HepG2 (cell line): ENCODE results near the gene NUP54. TPM values are rescaled to one million over a fixed set of nuclear protein-coding genes. Genes with fewer than 3 reads are reported as not detected.

Experiments used
- AKNA ChIP-seq: sonication (generic); formaldehyde crosslinking; IDR thresholded peaks from 2 replicates; pipeline ENCODE4 v1.4.0; 2020; ENCODE audit warnings: missing genetic modification reagents, borderline replicate concordance
- ATAD3A ChIP-seq: sonication (generic); formaldehyde crosslinking; IDR thresholded peaks from 2 replicates; pipeline ENCODE4 v1.4.0; 2020; ENCODE audit warnings: missing genetic modification reagents
- FOSL2 ChIP-seq: sonication (generic); formaldehyde crosslinking; IDR thresholded peaks from 2 replicates; pipeline ENCODE4 v1.4.0; 2020; ENCODE audit warnings: missing genetic modification reagents
- HDAC2 ChIP-seq: sonication (generic); formaldehyde crosslinking; IDR thresholded peaks from 2 replicates; pipeline ENCODE4 v1.4.0; 2020; ENCODE audit warnings: missing genetic modification reagents
- HINFP ChIP-seq: sonication (generic); formaldehyde crosslinking; IDR thresholded peaks from 2 replicates; pipeline ENCODE4 v1.4.0; 2020; ENCODE audit warnings: low read depth, mild to moderate bottlenecking, missing genetic modification reagents
- HIVEP1 ChIP-seq: sonication (generic); formaldehyde crosslinking; IDR thresholded peaks from 2 replicates; pipeline ENCODE4 v1.4.0; 2020; ENCODE audit warnings: mild to moderate bottlenecking, missing genetic modification reagents
- ISX ChIP-seq: sonication (generic); formaldehyde crosslinking; conservative IDR thresholded peaks from 2 replicates; pipeline ENCODE4 v1.5.0; 2020; ENCODE audit warnings: missing genetic modification reagents
- SALL1 ChIP-seq: sonication (generic); formaldehyde crosslinking; IDR thresholded peaks from 2 replicates; pipeline ENCODE4 v1.8.0; 2022; ENCODE audit warnings: mild to moderate bottlenecking, missing genetic modification reagents
- SNAPC2 ChIP-seq: sonication (generic); formaldehyde crosslinking; IDR thresholded peaks from 2 replicates; pipeline ENCODE4 v1.8.1; 2022; ENCODE audit warnings: mild to moderate bottlenecking, missing genetic modification reagents
- STAG1 ChIP-seq: sonication (generic); formaldehyde crosslinking; IDR thresholded peaks from 2 replicates; pipeline ENCODE4 v1.4.0; 2020; ENCODE audit warnings: missing genetic modification reagents
- ZBTB3 ChIP-seq: sonication (generic); formaldehyde crosslinking; IDR thresholded peaks from 2 replicates; pipeline ENCODE4 v1.4.0; 2020; ENCODE audit warnings: low read depth, mild to moderate bottlenecking, moderate library complexity, missing genetic modification reagents, borderline replicate concordance
- ZNF530 ChIP-seq: sonication (generic); formaldehyde crosslinking; IDR thresholded peaks from 2 replicates; pipeline ENCODE4 v1.5.0; 2020; ENCODE audit warnings: low read depth, mild to moderate bottlenecking, missing genetic modification reagents
- ZNF615 ChIP-seq: sonication (generic); formaldehyde crosslinking; IDR thresholded peaks from 2 replicates; pipeline ENCODE4 v1.5.0; 2020; ENCODE audit warnings: mild to moderate bottlenecking, missing genetic modification reagents, borderline replicate concordance
- polyA plus RNA-seq, 8 experiments: library from polyadenylated mRNA; depleted of rRNA in 3 of 8; stranded (reverse) in 7 of 8; unstranded in 1 of 8; fragments of >200 nt; fragmentation: Illumina TruSeq in 4 of 8; extraction: Trizol in 4 of 8; gene quantifications; 2 replicates each; pipeline versions ENCODE4 v1.2.1 to v1.2.3, GENCODE V29; 2011 to 2016; ENCODE audit warnings: low read depth in 4 of 8, missing spikeins in 1 of 8, mixed read lengths in 1 of 8; ENCODE audit not compliant: insufficient read depth in 1 of 8
- total RNA-seq, 5 experiments: library from RNA; depleted of rRNA; stranded (reverse); fragments of >200 nt; fragmentation: Illumina TruSeq; extraction: Trizol; gene quantifications; 2 replicates each; pipeline ENCODE4 v1.2.3, GENCODE V29; 2016; ENCODE audit warnings: low read depth in 1 of 5
- TF ChIP-seq, protein P1 (sequence below): sonication (generic); formaldehyde crosslinking; IDR thresholded peaks from 2 replicates; pipeline ENCODE4 v1.5.1; 2020; ENCODE audit warnings: mild to moderate bottlenecking, missing genetic modification reagents, moderate library complexity
- TF ChIP-seq, protein P2 (sequence below): IDR thresholded peaks from 2 replicates; pipeline ENCODE4 v1.6.1; 2016
- TF ChIP-seq, protein P3 (sequence below): sonication (generic); formaldehyde crosslinking; IDR thresholded peaks from 2 replicates; pipeline ENCODE4 v1.5.0; 2020; ENCODE audit warnings: mild to moderate bottlenecking, missing genetic modification reagents

The NUP54 gene
- total and polyA plus RNA-seq, 2 of the 13 experiments (the other 11 are each of a cell fraction or from before 2014, with no cell fraction given): 36.1 to 69.3 TPM

DNA sequence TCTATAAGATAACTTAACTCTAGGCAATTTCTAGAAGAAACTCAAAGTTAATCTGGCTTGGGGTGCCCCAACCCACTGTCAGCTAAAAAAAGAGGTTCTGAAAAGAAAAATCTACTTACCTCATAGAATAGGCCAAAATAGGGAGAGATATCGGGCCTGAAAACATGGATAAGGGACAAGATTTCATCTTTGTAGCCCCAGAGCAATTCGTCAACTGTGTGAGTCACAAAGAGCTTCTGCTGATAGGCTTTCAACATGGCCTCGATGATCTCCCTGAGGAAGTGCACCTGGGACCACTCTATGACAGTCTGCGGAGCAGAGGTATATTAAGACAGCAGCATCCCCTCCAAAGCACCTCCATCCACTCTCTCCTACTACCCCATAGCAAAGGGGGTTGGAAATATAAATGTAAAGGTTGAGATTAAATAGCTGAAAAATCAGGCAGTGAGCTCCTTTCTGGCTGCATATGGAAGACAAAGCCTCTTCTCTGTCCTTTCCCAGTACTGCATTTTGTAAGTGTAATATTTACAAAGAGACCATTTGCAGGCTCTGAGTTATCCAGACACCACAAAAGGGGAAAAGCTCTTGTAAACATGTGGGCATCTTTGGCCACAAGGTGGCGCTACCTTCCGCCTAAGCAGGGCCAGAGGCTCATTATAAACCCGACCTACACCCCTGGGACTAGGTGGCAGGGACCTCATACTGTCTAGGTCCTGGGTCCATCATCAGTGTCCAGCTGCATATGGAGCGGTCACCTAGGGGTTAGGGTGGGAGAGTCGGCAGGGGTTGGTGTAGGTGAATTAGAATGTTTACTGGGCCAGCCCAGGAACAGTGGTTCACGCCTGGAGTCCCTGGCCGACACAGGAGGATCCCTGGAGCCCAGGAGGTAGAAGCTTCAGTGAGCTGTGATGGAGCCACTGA lies 31.5 kb upstream of the NUP54 start (continued):
- TF ChIP-seq FOSL2 (CRISPR knock-in tag): 0 out of 2 replicates have a peak, but pooled peaks have one; percentile 5
- no peak for TF ChIP-seq ZNF615 (CRISPR knock-in tag)
- TF ChIP-seq SNAPC2: no peak
- peak; percentile 36 for TF ChIP-seq SALL1 (CRISPR knock-in tag)
- no peak for TF ChIP-seq HDAC2
- no peak for TF ChIP-seq HINFP
- TF ChIP-seq ZBTB3 (CRISPR knock-in tag): no peak
- TF ChIP-seq HIVEP1 (CRISPR knock-in tag): no peak
- TF ChIP-seq ATAD3A (CRISPR knock-in tag): no peak
- TF ChIP-seq, protein P1, sequence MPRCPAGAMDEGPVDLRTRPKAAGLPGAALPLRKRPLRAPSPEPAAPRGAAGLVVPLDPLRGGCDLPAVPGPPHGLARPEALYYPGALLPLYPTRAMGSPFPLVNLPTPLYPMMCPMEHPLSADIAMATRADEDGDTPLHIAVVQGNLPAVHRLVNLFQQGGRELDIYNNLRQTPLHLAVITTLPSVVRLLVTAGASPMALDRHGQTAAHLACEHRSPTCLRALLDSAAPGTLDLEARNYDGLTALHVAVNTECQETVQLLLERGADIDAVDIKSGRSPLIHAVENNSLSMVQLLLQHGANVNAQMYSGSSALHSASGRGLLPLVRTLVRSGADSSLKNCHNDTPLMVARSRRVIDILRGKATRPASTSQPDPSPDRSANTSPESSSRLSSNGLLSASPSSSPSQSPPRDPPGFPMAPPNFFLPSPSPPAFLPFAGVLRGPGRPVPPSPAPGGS (CRISPR knock-in tag): no peak
- TF ChIP-seq AKNA (CRISPR knock-in tag): no peak
- TF ChIP-seq, protein P2, sequence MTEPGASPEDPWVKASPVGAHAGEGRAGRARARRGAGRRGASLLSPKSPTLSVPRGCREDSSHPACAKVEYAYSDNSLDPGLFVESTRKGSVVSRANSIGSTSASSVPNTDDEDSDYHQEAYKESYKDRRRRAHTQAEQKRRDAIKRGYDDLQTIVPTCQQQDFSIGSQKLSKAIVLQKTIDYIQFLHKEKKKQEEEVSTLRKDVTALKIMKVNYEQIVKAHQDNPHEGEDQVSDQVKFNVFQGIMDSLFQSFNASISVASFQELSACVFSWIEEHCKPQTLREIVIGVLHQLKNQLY (CRISPR knock-in tag): no peak
- TF ChIP-seq, protein P3, sequence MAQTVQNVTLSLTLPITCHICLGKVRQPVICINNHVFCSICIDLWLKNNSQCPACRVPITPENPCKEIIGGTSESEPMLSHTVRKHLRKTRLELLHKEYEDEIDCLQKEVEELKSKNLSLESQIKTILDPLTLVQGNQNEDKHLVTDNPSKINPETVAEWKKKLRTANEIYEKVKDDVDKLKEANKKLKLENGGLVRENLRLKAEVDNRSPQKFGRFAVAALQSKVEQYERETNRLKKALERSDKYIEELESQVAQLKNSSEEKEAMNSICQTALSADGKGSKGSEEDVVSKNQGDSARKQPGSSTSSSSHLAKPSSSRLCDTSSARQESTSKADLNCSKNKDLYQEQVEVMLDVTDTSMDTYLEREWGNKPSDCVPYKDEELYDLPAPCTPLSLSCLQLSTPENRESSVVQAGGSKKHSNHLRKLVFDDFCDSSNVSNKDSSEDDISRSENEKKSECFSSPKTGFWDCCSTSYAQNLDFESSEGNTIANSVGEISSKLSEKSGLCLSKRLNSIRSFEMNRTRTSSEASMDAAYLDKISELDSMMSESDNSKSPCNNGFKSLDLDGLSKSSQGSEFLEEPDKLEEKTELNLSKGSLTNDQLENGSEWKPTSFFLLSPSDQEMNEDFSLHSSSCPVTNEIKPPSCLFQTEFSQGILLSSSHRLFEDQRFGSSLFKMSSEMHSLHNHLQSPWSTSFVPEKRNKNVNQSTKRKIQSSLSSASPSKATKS (CRISPR knock-in tag): no peak
- no peak for TF ChIP-seq ZNF530
- TF ChIP-seq ISX (CRISPR knock-in tag): no peak
- peak; percentile 94 for TF ChIP-seq STAG1 (CRISPR knock-in tag)
